ENCODE measurements around the gene SRA1. TPM values are rescaled to one million over a fixed set of nuclear protein-coding genes. Genes with fewer than 3 reads are reported as not detected.
A peak's percentile ranks its signal among the peaks of the same experiment; 100 is the strongest.

Gene SRA1
- total and polyA plus RNA-seq, 4 donors: 12.9 to 41.1 (median 19.8) TPM

DNA sequence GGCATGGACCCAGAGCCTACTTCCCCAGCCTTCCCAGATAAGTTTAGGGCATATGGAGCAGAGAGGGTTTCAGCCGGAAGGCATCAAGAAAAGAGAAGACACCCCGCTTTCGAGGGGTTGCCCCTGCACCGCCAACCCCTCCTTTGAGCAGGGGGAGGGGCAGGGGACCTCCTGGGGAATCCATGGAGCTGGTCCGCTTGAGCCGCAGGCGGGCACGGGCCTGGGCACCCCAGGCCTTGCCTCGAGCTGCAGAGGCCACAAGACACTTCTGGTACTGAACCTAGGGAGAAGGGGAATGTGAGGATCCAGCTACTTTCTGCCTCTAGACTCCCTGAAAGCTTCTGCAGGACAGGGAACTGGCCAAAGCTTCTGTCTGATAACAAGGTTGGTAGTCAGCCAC, 1.3 kb upstream of the SRA1 start:
- Histone ChIP-seq H3K27me3 (ENCODE audit: control insufficient read depth in 4 of 4, insufficient read depth in 4 of 4, low read length in 3 of 4) (no peaks in the 10 kb centered on the region), H3K27ac (ENCODE audit: low read depth in 1 of 2, low read length in 2 of 2) (peak overlapping the region; percentile 85 to 95)
- WGBS: 97% methylated on average over 9 of the region's 9 CpGs

GRCh38 chr5:140557965-140558364, 692 bp upstream of the SRA1 start:
- WGBS: 65% methylated on average over 3 of the region's 3 CpGs
- H3K4me3 ChIP-seq (ENCODE audit: low read depth in 1 of 3, low read length in 3 of 3): no peak overlapping the region
- peak overlapping the region; percentile 85 to 95 for H3K27ac ChIP-seq (ENCODE audit: low read depth in 1 of 2, low read length in 2 of 2)
- no peaks in the 10 kb centered on the region for H3K9me3 ChIP-seq (ENCODE audit: control insufficient read depth in 4 of 4, low read length in 3 of 4)
- DNase-seq (ENCODE audit: low spot score): no peak
- peaks cover 22 to 66% (median 63%) of the 10 kb centered on the region in 4 donors for H3K4me1 ChIP-seq (ENCODE audit: control insufficient read depth in 4 of 4, insufficient read depth in 4 of 4, low read length in 3 of 4)
- H3K27me3 ChIP-seq (ENCODE audit: control insufficient read depth in 4 of 4, insufficient read depth in 4 of 4, low read length in 3 of 4): no peaks in the 10 kb centered on the region
- no peak overlapping the region for H3K9ac ChIP-seq (ENCODE audit: low read depth in 1 of 2, low read length in 2 of 2)
- no peaks in the 10 kb centered on the region for H3K36me3 ChIP-seq (ENCODE audit: control insufficient read depth in 4 of 4, insufficient read depth in 3 of 4, low read depth in 1 of 4, low read length in 3 of 4)
- TF ChIP-seq NR2F2 (IDR thresholded peaks at IDR 0.05) (no peak), EGR1 (IDR thresholded peaks at IDR 0.05; ENCODE audit: low read depth in 2 of 2) (no peak), FOXA2 (IDR thresholded peaks at IDR 0.05) (no peak), ATF3 (IDR thresholded peaks at IDR 0.05) (no peak)
- TF ChIP-seq, protein P1, sequence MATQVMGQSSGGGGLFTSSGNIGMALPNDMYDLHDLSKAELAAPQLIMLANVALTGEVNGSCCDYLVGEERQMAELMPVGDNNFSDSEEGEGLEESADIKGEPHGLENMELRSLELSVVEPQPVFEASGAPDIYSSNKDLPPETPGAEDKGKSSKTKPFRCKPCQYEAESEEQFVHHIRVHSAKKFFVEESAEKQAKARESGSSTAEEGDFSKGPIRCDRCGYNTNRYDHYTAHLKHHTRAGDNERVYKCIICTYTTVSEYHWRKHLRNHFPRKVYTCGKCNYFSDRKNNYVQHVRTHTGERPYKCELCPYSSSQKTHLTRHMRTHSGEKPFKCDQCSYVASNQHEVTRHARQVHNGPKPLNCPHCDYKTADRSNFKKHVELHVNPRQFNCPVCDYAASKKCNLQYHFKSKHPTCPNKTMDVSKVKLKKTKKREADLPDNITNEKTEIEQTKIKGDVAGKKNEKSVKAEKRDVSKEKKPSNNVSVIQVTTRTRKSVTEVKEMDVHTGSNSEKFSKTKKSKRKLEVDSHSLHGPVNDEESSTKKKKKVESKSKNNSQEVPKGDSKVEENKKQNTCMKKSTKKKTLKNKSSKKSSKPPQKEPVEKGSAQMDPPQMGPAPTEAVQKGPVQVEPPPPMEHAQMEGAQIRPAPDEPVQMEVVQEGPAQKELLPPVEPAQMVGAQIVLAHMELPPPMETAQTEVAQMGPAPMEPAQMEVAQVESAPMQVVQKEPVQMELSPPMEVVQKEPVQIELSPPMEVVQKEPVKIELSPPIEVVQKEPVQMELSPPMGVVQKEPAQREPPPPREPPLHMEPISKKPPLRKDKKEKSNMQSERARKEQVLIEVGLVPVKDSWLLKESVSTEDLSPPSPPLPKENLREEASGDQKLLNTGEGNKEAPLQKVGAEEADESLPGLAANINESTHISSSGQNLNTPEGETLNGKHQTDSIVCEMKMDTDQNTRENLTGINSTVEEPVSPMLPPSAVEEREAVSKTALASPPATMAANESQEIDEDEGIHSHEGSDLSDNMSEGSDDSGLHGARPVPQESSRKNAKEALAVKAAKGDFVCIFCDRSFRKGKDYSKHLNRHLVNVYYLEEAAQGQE (IDR thresholded peaks at IDR 0.05): no peak

More for the DNA sequence above, 1.3 kb upstream of the SRA1 start:
- no peak for DNase-seq (ENCODE audit: low spot score)
- H3K4me3 ChIP-seq (ENCODE audit: low read depth in 1 of 3, low read length in 3 of 3): no peak overlapping the region
- H3K36me3 ChIP-seq (ENCODE audit: control insufficient read depth in 4 of 4, insufficient read depth in 3 of 4, low read depth in 1 of 4, low read length in 3 of 4): no peaks in the 10 kb centered on the region
- H3K9me3 ChIP-seq (ENCODE audit: control insufficient read depth in 4 of 4, low read length in 3 of 4): no peaks in the 10 kb centered on the region
- no peak overlapping the region for H3K9ac ChIP-seq (ENCODE audit: low read depth in 1 of 2, low read length in 2 of 2)
- H3K4me1 ChIP-seq (ENCODE audit: control insufficient read depth in 4 of 4, insufficient read depth in 4 of 4, low read length in 3 of 4): peaks cover 22 to 70% (median 68%) of the 10 kb centered on the region in 4 donors
- no peak for TF ChIP-seq RXRA (IDR thresholded peaks at IDR 0.05)
- TF ChIP-seq HNF4A (conservative IDR thresholded peaks at IDR 0.05): no peak
- no peak for TF ChIP-seq NR2F2 (IDR thresholded peaks at IDR 0.05)
- no peak for TF ChIP-seq SP1 (IDR thresholded peaks at IDR 0.05)
- TF ChIP-seq YY1 (IDR thresholded peaks at IDR 0.05): no peak
- TF ChIP-seq GABPA (IDR thresholded peaks at IDR 0.05 in 1 of 2, conservative IDR thresholded peaks at IDR 0.05 in 1 of 2): no peak
- TF ChIP-seq, protein P2, sequence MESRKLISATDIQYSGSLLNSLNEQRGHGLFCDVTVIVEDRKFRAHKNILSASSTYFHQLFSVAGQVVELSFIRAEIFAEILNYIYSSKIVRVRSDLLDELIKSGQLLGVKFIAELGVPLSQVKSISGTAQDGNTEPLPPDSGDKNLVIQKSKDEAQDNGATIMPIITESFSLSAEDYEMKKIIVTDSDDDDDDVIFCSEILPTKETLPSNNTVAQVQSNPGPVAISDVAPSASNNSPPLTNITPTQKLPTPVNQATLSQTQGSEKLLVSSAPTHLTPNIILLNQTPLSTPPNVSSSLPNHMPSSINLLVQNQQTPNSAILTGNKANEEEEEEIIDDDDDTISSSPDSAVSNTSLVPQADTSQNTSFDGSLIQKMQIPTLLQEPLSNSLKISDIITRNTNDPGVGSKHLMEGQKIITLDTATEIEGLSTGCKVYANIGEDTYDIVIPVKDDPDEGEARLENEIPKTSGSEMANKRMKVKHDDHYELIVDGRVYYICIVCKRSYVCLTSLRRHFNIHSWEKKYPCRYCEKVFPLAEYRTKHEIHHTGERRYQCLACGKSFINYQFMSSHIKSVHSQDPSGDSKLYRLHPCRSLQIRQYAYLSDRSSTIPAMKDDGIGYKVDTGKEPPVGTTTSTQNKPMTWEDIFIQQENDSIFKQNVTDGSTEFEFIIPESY (IDR thresholded peaks at IDR 0.05): no peak
- no peak for TF ChIP-seq FOXA2 (IDR thresholded peaks at IDR 0.05)
- TF ChIP-seq CTCF (IDR thresholded peaks at IDR 0.05; ENCODE audit: low read depth, low read length, missing input control): no peak
- TF ChIP-seq FOXA1 (IDR thresholded peaks at IDR 0.05): no peak
- TF ChIP-seq, protein P1 (IDR thresholded peaks at IDR 0.05): no peak
- no peak for TF ChIP-seq ATF3 (IDR thresholded peaks at IDR 0.05)
